ENCODE measurements around the gene CATSPER1. TPM values are rescaled to one million over a fixed set of nuclear protein-coding genes. Genes with fewer than 3 reads are reported as not detected.

Gene CATSPER1
- total RNA-seq, 1 experiment from 2014 or later: not detected

DNA sequence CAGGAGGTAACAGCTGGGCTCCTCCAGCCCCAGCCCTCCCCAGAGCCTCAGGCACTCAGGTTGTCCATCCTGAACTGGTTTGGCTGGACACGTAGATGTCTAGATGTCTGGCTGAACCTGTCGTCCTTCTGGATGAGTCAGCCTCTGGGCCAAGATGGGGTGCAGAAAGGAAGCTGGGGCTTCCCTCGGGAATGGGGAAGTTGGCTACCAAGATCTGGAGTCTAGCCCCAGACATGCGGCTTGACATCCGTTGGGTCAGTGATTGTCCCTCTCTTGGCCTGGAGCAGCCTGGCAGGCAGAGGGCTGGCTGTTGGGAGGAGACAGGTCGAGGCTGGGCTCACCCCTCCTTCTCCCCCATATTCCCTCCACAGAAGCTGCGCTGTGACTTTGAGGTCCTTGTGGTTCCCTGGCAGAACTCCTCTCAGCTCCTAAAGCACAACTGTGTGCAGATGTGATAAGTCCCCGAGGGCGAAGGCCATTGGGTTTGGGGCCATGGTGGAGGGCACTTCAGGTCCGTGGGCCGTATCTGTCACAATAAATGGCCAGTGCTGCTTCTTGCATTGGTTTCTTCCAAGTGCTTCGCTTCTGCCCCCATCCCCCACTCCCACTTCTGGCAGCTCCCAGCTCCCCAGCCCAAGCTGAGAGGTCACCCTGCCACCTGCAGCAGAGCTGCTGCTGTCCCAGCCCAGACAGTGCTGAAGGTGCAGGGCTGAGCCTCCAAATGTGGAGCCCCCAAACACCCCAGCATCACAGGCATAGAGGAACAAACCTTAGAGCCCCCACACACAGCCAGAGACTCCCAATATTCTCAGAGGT lies 13.1 kb downstream of the CATSPER1 start:
- Histone ChIP-seq H3K36me3 (ENCODE audit: insufficient read depth, low read length, poor library complexity, severe bottlenecking) (no peaks in the 10 kb centered on the region), H3K27me3 (replicated peaks; ENCODE audit: insufficient read depth, low read depth, low read length, poor library complexity) (no peaks in the 10 kb centered on the region), H3K4me1 (ENCODE audit: insufficient read depth, low read length, poor library complexity, severe bottlenecking) (peaks cover 23% of the 10 kb centered on the region), H3K4me3 (ENCODE audit: low read depth, low read length, poor library complexity, severe bottlenecking) (no peak overlapping the region), H3K9me3 (ENCODE audit: low read depth, low read length, poor library complexity, severe bottlenecking) (no peaks in the 10 kb centered on the region), H3K27ac (ENCODE audit: low read depth, low read length, poor library complexity, severe bottlenecking) (no peak overlapping the region)
- CTCF ChIA-PET: interaction anchor here (0.6 kb wide), 1 partner anchor 11 kb away, joined by 3 read pairs; no protein-coding TSS in a partner anchor
- no TSS peak for BruUV-seq (replicated peaks)
- TF ChIP-seq CTCF (conservative IDR thresholded peaks at IDR 0.05; ENCODE audit: low read depth, low read length) (no peak), EZH2 (IDR thresholded peaks at IDR 0.05; ENCODE audit: borderline replicate concordance, low read depth, low read length, poor library complexity, severe bottlenecking) (no peak)
- intact Hi-C loops (cut with micrococcal nuclease; ENCODE audit: unreplicated experiment): no loop called here
- POLR2A ChIA-PET (ENCODE audit: low non-redundant PET): interaction anchor here (0.7 kb wide), 1 partner anchor 1603 kb away, joined by 3 read pairs; no protein-coding TSS in a partner anchor
- DNase-seq (ENCODE audit: low spot score): no peak

GRCh38 chr11:66012371-66012945 lies 13.8 kb downstream of the CATSPER1 start:
- TF ChIP-seq EZH2 (IDR thresholded peaks at IDR 0.05; ENCODE audit: borderline replicate concordance, low read depth, low read length, poor library complexity, severe bottlenecking): no peak
- no peak for TF ChIP-seq CTCF (conservative IDR thresholded peaks at IDR 0.05; ENCODE audit: low read depth, low read length)
- H3K4me1 ChIP-seq (ENCODE audit: insufficient read depth, low read length, poor library complexity, severe bottlenecking): peaks cover 23% of the 10 kb centered on the region
- no peaks in the 10 kb centered on the region for H3K36me3 ChIP-seq (ENCODE audit: insufficient read depth, low read length, poor library complexity, severe bottlenecking)
- CTCF ChIA-PET: no interaction called here
- no peak overlapping the region for H3K4me3 ChIP-seq (ENCODE audit: low read depth, low read length, poor library complexity, severe bottlenecking)
- no peaks in the 10 kb centered on the region for H3K27me3 ChIP-seq (replicated peaks; ENCODE audit: insufficient read depth, low read depth, low read length, poor library complexity)
- H3K27ac ChIP-seq (ENCODE audit: low read depth, low read length, poor library complexity, severe bottlenecking): no peak overlapping the region
- intact Hi-C loops (cut with micrococcal nuclease; ENCODE audit: unreplicated experiment): no loop called here
- H3K9me3 ChIP-seq (ENCODE audit: low read depth, low read length, poor library complexity, severe bottlenecking): no peaks in the 10 kb centered on the region
- no peak for DNase-seq (ENCODE audit: low spot score)
- BruUV-seq (replicated peaks): no TSS peak
- POLR2A ChIA-PET (ENCODE audit: low non-redundant PET): interaction anchor here (0.6 to 0.7 kb wide), 2 partner anchors 786 to 1604 kb away, joined by 3 to 10 read pairs; no protein-coding TSS in a partner anchor

DNA sequence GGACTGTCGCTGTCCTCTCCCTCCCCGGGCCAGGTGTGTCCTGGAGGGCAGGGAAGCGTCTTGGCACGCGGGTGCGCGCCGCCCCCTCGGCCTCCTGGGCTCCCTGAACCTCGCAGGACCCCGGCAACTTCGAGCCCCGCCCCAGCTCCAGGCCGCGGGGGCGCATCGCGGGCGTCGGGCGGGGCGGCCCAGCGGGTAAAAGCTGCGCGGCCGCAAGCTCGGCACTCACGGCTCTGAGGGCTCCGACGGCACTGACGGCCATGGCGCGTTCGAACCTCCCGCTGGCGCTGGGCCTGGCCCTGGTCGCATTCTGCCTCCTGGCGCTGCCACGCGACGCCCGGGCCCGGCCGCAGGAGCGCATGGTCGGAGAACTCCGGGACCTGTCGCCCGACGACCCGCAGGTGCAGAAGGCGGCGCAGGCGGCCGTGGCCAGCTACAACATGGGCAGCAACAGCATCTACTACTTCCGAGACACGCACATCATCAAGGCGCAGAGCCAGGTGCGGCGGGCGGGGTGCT lies 14.4 kb downstream of the CATSPER1 start, which contains the start of gene CST6:
CST6 (plus strand) TSS at position 224 of the 519 bp plus-strand sequence; CDS start at position 261, 37 bp downstream.
- DNase-seq (ENCODE audit: low spot score): no peak
- H3K27ac ChIP-seq (ENCODE audit: low read depth, low read length, poor library complexity, severe bottlenecking): no peak within 1 kb of the TSS
- H3K4me3 ChIP-seq (ENCODE audit: low read depth, low read length, poor library complexity, severe bottlenecking): no peak within 1 kb of the TSS
- POLR2A ChIA-PET (ENCODE audit: low non-redundant PET): interaction anchor here (0.6 kb wide), 1 partner anchor 787 kb away, joined by 10 read pairs; no protein-coding TSS in a partner anchor
- no peaks in the 10 kb centered on the region for H3K27me3 ChIP-seq (replicated peaks; ENCODE audit: insufficient read depth, low read depth, low read length, poor library complexity)
- intact Hi-C loops (cut with micrococcal nuclease; ENCODE audit: unreplicated experiment): no loop called here
- TF ChIP-seq CTCF (conservative IDR thresholded peaks at IDR 0.05; ENCODE audit: low read depth, low read length): no peak
- no peak for TF ChIP-seq EZH2 (IDR thresholded peaks at IDR 0.05; ENCODE audit: borderline replicate concordance, low read depth, low read length, poor library complexity, severe bottlenecking)
- CTCF ChIA-PET: interaction anchor here (1.2 kb wide), 1 partner anchor 10 kb away, joined by 9 read pairs; no protein-coding TSS in a partner anchor
- H3K36me3 ChIP-seq (ENCODE audit: insufficient read depth, low read length, poor library complexity, severe bottlenecking): no peaks in the 10 kb centered on the region
- H3K4me1 ChIP-seq (ENCODE audit: insufficient read depth, low read length, poor library complexity, severe bottlenecking): peaks cover 22% of the 10 kb centered on the region
- no peaks in the 10 kb centered on the region for H3K9me3 ChIP-seq (ENCODE audit: low read depth, low read length, poor library complexity, severe bottlenecking)
- no TSS peak for BruUV-seq (replicated peaks)

Measured in A673 (cell line).